Measurements from ENCODE around the gene CHCHD6.

DNA sequence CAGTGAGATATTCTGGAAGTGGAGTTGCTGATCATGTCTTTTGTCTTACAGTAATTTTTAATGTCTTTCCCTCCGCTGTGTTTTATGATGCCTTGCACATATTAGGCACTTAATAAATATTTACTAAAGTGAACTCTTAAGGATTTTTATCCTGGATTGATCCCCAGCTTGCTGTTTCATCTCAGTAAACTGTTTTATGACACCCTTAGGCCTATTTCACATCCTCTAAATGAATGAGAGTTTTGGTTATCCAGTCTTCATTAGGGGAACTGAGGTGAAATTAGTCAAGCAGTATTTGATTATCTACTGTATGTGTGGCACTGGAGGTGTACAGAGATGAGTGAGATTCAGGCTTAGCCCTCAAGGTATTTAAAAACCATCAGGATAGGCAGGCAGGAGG lies 19.8 kb downstream of the CHCHD6 start:
- TF ChIP-seq EZH2 (IDR thresholded peaks at IDR 0.05) (no peak), POLR2AphosphoS5 (IDR thresholded peaks at IDR 0.05; ENCODE audit: borderline replicate concordance, low read depth, low read length) (no peak)

Data from SK-N-MC (cell line).